Stimulated activated CD8-positive, alpha-beta memory T cell treated with anti-CD3 and anti-CD28 coated beads, Interleukin-4, amount 100 ng/mL, for 4 hours (primary cell): ENCODE results near the gene SFXN1.
"Not testable (repeated sequence)": the region's sequence is repeated elsewhere in the genome, so short reads cannot be mapped to it uniquely, and the experiment has no call there.

ENCODE experiments used
- DNase-seq, 2 donors: peaks; one replicate each; pipeline ENCODE4 v3.0.0-alpha.2; 2020; ENCODE audit warnings: low read depth in 2 of 2, low spot score in 1 of 2

Gene SFXN1

DNA sequence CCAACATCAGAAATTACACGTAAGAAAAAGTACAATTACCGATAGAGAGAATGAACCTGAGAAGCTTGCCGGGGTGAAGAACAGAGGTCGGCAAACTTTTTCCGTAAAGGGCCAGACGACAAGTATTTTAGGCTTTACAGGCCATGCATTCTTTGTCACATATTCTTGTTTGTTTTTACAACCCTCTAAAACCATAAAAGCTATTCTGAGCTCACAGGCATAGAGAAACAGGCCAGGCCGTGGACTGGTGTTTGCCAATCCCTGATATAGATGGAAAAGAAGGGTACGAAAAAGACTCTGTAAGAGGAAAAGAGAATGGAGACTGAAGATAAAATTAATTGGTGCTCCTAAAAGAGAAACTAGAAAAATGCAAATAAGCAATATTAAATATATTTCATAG is 15.4 kb downstream of the SFXN1 start:
- DNase-seq: no peak

DNA sequence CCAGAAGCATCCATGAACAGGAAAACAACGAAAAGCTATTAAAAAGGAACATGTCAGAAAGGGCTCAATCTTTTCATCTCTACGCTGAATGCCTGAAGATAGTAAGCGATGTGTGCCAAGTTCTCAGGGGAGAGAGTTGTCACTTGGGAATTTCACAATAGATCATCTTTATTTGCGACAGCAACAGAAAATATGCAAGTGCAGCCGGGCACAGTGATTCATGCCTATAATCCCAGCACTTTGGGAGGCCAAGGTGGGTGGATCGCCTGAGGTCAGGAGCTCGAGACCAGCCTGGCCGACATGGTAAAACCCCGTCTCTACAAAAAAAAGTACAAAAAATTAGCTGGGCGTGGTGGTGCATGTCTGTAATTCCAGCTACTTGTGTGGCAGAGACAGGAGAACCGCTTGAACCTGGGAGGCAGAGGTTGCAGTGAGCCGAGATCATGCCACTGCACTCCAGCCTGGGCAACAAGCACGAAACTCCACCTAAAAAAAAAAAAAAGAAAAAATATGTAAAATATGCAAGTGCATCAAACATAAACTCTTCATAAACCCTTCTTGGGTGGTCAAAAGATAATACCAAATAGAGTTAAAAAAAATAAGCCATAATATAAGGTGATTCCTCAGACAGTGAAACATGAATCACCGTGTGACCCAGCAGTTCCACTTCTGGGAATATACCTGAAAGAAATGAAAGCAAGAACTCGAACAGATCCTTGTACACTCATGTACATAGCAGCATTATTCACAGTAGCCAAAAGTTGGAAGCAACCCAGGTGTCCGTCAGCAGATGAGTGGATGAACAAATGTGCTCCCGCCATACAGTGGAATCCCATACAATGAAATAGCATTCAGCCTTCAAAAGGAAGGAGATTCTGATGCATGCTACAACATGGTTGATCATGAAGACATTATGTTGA is 16.2 kb downstream of the SFXN1 start:
- no peak for DNase-seq

DNA sequence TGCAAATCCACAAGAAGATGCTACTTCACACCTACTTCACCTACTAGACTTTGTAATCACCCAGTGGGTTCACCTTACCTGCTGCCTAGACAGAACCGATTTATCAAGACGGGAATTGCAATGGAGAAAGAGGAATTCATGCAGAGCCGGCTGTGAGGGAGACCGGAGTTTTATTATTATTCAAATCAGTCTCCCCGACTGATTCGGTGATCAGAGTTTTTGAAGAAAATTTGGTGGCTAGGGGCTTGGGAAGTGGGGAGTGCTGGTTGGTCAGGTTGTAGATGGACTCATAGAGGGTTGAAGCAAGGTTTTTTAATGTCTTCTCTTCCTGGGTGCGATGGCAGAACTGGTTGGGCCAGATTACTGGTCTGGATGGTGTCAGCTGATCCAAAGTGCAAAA is 23.4 kb downstream of the SFXN1 start:
- no peak for DNase-seq

DNA sequence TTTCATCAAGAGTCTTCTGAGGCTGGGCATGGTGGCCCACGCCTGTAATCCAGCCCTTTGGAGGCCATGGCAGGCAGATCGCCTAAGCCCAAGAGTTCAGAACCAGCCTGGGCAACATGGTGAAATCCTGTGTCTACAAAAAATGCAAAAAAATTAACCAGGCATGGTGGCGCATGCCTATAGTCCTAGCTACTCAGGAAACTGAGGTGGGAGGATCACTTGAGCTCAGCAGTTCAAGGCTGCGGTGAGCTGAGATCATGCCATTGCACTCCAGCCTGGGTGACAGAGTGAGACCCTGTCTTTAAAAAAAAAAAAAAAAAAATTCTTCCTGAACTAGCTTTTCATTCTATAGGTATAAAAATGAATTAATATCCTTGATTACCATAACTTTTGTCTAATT is 29.3 kb downstream of the SFXN1 start:
- peak in 1 of 2 donors; percentile 28 for DNase-seq

DNA sequence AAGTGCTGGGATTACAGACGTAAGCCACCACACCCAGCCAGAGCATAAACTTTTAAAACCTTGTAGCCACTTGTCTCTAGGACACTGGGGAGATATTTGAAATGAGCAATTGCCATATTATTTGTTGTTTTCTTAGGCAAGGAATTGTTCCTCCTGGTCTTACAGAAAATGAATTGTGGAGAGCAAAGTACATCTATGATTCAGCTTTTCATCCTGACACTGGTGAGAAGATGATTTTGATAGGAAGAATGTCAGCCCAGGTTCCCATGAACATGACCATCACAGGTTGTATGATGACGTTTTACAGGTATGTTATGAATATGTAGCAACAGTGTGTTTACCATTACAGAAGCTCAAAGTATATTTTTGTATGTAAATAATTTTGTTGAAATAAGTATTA is 30.5 kb downstream of the SFXN1 start:
- no peak for DNase-seq

DNA sequence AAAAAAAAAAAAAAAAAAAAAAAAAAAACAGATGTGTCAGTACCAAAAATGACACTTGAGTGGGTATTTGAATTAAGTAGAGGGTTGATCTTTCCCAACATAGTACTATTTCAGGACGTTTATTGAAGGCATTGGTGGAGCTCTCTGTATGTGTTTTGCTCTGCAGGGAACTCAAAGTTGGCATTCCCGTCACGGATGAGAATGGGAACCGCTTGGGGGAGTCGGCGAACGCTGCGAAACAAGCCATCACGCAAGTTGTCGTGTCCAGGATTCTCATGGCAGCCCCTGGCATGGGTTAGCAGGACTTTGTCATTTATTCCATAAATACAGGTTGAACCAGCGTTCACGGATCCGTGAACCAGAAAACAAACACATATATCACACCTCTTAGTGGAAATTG is 34.9 kb downstream of the SFXN1 start:
- no peak for DNase-seq

DNA sequence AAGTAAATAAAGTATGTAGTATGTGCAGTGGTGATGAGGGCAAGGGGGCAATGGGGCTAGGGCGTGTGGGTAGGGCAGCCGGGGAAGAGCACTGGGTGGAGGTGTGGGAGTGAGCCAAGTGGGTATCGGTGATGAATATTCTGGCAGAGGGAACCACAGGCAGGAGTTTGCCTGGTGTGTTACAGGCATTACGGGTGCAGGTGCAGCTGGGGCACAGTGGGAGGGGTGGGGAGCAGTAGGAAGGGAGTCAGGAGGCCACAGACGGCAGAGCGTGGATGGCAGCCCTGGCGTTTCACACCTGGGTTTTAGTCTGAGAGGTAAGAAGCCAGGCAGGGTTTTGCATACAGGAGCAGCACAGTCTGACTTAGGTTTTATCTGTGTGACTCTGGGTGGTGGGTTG is 35.4 kb downstream of the SFXN1 start:
- DNase-seq: no peak

DNA sequence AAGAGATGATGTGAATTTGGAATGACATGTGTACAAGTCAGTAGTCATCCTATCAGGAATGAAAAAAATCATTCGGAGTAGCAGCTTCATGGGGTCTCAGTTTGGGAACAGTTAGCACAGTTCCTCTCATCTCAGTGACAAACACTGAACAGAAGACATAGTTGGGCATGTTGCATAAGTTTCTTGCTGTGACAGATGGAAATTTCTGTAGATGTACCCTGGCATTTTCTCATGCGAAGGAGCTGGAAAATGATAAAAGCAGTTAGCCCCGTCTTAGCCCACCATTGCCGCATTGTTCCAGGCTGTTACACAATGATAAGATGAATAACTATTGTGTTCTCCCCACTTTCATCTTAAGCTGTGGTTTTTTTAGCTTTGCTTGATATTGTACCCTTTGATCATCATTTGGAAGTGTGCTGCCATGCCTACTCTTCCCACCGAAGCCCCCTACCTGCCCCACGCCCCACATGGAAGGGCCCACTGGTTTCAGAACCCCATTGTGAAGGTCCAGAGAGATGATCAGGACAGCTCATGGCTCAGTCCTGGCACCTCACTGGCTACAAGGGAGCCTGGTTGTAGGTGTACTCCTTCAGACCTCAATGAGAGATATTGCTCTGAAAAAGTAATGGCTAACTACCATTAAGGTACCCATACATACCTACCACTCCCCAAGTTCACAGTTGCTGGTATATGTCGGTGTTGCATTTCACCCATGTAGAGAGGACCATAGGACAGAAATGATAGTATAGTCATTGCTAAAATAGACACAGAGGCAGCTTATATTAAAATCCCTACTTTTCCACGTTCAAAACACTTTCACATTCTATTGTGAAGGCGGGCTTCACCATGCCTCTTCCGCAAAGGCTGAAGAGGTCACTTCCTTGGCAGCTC is 38.8 kb downstream of the SFXN1 start:
- DNase-seq: no peak

DNA sequence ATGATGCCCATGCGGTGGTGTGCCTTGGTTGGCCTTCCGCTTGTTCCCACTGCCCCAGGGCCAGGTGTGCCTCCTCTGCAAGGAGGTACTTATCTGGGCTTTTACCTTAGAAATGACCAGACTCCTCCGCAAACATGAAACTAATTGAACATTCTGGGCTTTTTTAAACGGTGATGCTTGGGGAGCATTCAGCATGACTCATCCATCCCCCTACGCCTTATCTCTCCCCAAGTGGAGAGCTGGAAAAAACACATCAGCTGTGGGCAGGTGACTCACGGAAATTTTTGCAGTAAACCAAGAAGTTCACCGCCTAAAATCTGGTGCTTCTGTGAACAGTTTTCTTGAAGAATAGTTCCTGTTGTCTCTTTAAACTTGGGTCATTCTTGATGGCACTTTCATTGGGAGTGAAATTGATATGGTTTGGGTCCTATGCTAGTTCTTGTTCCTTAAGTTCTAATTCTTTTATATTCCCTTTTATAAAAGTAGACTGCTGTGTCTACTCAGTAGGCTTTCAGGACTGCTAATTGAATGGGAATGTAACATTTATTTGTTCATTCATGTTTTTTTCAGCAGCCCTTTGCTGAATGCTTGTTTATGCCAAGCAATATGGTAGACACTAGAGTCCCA is 39.6 kb downstream of the SFXN1 start:
- peak; percentile 73 to 75 for DNase-seq

DNA sequence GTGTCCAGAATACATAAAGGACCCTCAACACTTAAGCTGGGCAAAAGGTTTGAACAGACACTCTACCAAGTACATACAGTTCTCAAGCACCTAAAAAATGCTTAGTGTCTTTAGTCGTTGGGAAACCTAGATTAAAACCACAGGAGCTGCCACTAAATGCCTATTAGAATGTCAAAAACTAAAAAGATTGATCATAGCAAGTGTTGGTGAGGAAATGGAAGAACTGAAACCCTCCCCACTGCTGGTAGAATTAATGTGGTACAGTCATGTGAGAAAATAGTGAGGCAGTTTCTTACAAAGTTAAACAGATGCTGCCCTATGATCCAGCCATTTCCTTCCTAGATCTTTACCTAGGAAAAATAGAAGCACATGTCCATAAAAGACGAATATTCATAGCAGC is 40.6 kb downstream of the SFXN1 start:
- no peak for DNase-seq

DNA sequence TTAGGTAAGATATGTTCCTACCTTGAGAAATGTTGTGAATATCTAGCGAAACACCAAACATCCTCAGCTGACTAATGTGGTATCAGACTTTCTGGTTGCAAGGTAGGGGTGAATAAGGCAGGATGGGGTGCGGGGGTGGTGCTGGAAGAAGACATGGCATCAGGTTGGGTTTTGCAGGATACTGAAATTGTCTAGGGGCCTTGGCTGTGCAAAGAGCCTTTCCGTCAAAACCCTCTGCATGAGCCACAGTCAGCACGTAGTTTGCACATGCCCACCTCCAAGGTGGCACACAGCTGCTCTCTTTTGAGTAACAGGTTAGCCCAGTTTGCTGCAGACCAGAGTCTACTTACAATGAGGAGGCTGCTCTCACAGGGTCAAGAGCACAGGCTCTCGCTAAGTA is 42.0 kb downstream of the SFXN1 start:
- DNase-seq: no peak

DNA sequence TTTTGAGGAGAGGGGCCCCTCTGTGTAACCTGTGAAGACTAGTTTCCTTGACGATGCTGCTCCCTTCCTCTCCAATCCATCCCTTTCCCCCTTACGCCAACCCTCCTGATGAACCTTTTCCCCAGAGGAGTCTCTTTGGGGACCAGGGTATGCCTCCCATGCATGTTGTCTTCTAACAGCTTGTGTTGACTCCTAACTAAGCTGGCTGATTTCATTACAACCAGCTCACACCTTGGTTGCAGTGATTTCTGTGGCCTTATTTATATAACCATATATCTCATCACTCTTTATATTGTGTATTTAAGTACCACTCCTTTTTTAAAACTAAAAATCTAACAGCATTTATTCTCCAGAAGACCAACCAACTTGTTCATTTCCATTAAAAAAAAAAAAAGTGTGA is 42.5 kb downstream of the SFXN1 start:
- DNase-seq: no peak

DNA sequence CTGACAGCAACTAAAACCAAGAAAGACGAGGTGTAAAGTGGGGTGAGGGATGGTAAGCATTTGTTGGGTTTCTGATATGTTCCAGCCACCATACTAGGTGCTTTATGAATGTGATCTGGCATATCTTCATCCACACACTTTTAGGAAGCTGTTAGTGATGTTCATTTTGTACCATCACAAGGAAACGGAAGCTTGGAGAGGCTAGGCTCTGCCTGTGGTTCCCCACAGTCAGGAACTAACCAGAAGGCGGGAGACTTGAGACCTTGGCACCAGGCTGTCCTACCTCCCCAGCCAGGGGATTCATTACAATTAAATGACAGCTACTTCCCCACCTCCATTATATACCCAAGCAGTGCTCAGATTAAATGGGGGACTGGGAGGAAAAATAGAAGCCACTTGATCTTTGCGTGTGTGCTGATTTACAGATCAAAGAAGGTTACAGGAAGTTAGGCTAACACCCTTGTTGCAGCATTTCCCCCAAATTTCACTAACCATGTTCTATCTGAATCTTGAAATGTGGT is 43.0 kb downstream of the SFXN1 start:
- no peak for DNase-seq

DNA sequence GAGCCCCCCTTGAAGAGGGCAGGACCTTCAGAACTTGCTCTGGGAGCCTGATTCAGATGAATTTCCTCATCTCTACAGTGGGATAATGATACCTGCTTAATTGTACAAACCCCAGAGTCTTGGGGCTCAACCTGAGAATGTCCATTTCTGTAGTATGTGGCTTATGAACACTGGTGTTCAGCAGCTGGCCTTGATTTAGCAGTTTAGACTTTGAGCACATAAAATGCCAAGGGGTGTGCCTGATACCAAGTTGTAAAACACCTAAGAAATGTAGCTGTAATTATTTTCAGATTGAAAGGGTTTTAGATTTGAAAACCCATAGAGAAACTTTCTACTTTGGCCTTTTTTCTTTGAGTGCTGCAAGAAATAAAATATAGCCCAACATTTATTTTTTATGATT is 44.9 kb downstream of the SFXN1 start:
- DNase-seq: no peak

DNA sequence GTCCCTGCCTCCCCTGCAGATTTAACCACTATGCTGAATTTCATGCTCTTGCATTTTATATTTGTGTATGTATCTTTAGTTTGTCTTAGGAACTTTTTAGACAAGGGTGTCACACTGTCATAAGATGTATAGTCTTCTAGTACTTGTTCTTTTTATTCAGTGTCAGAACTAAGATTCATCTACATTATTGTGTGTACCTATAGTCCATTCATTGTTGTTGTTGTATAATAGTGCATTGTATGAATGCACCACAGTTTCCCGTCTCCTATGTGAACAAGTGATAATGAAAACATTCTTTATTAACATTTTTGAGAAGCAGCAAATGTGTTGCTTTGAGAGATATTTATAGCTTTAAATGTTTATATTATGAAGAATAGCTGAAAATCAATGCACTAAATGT is 45.9 kb downstream of the SFXN1 start:
- no peak for DNase-seq

DNA sequence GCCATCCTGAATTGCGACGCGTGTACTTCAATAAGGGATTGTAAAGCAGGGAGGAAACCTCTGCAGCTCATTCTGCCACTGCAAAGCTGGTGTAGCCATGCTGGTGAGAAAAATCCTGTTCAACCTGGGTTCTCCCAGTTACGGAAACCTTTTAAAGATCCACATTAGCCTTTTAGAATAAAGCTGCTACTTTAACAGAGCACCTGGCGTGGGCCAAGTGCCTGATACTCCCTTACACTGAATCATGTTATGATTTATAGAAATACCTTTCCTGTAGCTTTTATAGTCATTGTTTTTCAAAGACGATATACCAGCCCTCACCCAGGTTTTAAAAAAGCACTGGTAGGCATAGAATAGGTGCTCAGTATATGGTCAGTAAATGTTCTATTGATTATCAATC is 48.3 kb downstream of the SFXN1 start:
- no peak for DNase-seq

DNA sequence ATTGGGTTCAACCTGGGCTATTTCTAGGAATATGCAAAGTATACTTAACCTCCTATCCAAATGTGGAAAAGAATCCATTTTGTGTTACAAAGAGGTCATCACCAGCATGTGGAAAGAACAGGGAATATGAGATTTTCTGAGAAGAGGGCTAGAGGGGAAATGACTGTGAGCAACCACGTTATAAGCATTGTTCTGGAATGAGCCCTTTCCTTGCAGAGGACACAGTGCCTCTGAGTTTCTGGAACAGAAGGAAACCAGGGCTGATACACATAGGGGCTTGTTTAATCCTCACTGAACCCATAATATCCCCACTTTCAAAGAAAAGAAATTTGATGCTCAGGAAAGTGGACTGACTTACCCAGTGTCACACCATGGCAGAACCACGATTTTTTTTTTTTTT is 53.0 kb downstream of the SFXN1 start:
- DNase-seq: no peak

DNA sequence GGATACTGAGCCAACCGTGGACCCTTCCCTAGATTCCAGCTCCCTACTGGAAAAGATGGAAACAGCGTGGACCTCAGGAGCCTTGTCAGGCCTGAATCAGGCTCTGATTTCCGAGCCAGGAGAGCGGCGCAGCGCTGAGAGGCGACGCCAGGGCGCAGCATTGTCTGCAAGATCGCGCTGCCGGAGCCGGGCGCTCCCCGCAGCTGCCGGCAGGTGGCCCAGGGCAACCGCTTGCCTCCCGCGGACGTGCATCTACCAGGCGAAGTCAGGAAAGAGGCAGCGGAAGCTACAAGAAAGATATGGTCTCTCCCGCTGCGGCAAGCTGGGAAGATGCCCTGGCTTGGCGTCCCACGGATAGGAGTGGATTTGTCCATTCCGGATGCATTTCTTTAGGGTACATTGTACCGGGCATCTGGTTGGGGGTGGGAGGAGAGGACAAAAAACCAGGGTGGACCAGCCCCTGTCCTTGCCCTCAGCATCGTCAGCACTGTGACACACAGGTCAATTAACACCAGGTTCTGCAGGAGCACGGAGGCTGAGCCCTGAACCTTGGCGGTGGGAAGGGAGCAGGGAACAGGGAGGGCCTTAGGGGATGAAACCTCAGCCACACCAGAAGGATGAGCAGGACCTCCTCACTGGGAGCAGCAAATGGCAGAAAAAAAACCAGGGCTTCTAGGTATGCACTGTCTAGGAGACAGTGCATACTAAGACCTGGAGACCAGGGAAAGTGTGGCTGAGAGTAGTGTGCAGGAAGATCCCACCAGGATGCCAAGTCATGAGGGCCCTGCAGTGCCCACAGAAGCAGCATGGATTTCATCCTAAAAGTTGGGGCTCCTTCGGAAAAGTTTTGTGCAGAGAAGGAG is 55.9 kb downstream of the SFXN1 start:
- peak; percentile 57 to 64 for DNase-seq

DNA sequence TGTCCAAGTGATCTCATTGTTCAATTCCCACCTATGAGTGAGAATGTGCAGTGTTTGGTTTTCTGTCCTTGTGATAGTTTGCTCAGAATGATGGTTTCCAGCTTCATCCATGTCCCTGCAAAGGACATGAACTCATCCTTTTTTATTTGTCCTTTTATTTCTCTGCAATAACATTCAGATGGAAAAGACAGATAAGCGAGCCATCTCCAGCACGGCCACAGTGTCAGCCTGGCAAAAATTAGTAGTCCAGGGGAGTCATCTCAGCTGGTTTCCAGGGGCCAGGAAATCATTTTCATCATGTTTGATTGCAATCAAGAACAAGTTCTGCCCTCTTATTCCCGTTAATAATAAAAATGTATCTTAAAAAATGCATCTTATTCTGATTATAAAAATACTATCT is 57.0 kb downstream of the SFXN1 start:
- DNase-seq: not testable (repeated sequence)

DNA sequence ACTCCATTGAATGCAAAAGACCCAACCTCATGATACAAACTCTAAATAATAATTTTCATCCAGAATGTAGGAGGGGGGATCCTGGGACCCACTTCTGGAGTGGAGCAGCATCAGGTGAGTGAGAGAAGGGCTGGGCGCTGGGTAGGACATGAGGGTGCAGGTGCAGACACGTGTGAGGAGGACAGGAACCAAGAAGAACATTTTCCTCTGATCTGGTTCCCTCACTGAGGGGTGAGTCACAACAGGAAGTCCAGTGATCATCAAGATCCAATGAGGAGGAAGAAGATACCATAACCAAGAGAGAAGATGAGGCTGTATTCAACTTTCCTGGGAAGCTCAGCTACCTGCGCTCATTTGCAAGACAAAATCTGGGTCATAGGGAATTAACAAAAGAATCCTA is 57.4 kb downstream of the SFXN1 start:
- DNase-seq: no peak

DNA sequence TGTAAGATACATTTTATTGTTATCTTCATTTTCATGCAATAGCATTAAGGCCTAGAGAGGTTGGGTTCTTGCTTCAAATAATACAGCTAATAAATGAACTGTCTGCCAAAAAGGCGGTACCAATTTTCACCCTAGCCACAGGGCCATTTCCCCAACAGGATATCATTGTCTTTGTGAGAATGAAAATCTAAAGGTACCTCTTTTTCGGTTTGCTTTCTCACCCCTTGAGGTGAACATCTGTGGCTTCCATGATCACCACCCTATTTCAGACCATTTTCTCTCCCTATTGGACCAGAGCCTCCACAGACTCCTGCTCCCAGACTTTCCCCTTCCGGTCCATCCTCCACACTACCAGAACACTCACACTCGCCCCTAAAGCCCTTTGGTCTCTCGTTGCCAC is 60.2 kb downstream of the SFXN1 start:
- no peak for DNase-seq
